ENCODE measurements around the gene STXBP6. TPM values are rescaled to one million over a fixed set of nuclear protein-coding genes. Genes with fewer than 3 reads are reported as not detected.

Gene STXBP6
- total and polyA plus RNA-seq, 12 donors, result 0.06 to 3.7 (median 0.68) TPM

- H3K27me3 ChIP-seq, result no peaks in the 10 kb centered on the region
- H3K4me1 ChIP-seq (replicated peaks in 1 of 2), result peaks cover 7% of the 10 kb centered on the region in 2 donors
- H3K27ac ChIP-seq, result no peak overlapping the region
- 76 to 82% (median 79%) methylated on average over 3 of the region's 3 CpGs for WGBS, 4 donors
- peaks cover 0 to 1% (median 0%) of the 10 kb centered on the region in 3 donors for H3K9me3 ChIP-seq (replicated peaks in 1 of 3)
- H3K4me3 ChIP-seq, result no peak overlapping the region
- no peak for DNase-seq
- intact Hi-C loops (cut with DNase I), result no loop called here
- TF ChIP-seq CTCF (IDR thresholded peaks at IDR 0.05), result no peak
- TF ChIP-seq POLR2A (IDR thresholded peaks at IDR 0.05), result no peak
- H3K36me3 ChIP-seq (replicated peaks in 1 of 2), result no peaks in the 10 kb centered on the region
These were observed 164.5 kb downstream of the STXBP6 start for GRCh38 chr14:24885410-24885913.

GRCh38 chr14:24883576-24883975 is 166.4 kb downstream of the STXBP6 start:
- Histone ChIP-seq H3K27me3 (no peaks in the 10 kb centered on the region), H3K36me3 (replicated peaks in 1 of 2) (no peaks in the 10 kb centered on the region), H3K27ac (no peak overlapping the region), H3K9me3 (replicated peaks in 1 of 3) (no peaks in the 10 kb centered on the region), H3K4me3 (no peak overlapping the region), H3K4me1 (replicated peaks in 1 of 2) (peaks cover 9 to 12% of the 10 kb centered on the region in 2 donors)
- no peak for TF ChIP-seq POLR2A (IDR thresholded peaks at IDR 0.05)
- TF ChIP-seq CTCF (IDR thresholded peaks at IDR 0.05), result no peak
- DNase-seq, result no peak
- intact Hi-C loops (cut with DNase I), result no loop called here
- 86 to 94% (median 89%) methylated on average over 2 of the region's 2 CpGs for WGBS, 4 donors

- no peak for TF ChIP-seq POLR2A (IDR thresholded peaks at IDR 0.05)
- no peak for TF ChIP-seq CTCF (IDR thresholded peaks at IDR 0.05)
- no peaks in the 10 kb centered on the region for H3K27me3 ChIP-seq
- DNase-seq, result no peak
- H3K9me3 ChIP-seq (replicated peaks in 1 of 3), result no peaks in the 10 kb centered on the region
- no peak overlapping the region for H3K4me3 ChIP-seq
- H3K4me1 ChIP-seq (replicated peaks in 1 of 2), result peaks cover 9 to 12% of the 10 kb centered on the region in 2 donors
- intact Hi-C loops (cut with DNase I), result no loop called here
- no peaks in the 10 kb centered on the region for H3K36me3 ChIP-seq (replicated peaks in 1 of 2)
- H3K27ac ChIP-seq, result peak overlapping the region in 3 of 5 donors; percentile 0 to 32 (median 32)
- WGBS, 4 donors, result 76 to 92% (median 88%) methylated on average over 2 of the region's 2 CpGs
These were observed 168.6 kb downstream of the STXBP6 start for GRCh38 chr14:24881116-24881893.

GRCh38 chr14:24880689-24881088 is 169.3 kb downstream of the STXBP6 start:
- no peaks in the 10 kb centered on the region for H3K36me3 ChIP-seq (replicated peaks in 1 of 2)
- 25 to 53% (median 45%) methylated on average over 4 of the region's 4 CpGs for WGBS, 4 donors
- peak overlapping the region in 3 of 5 donors; percentile 0 to 32 (median 32) for H3K27ac ChIP-seq
- no peaks in the 10 kb centered on the region for H3K9me3 ChIP-seq (replicated peaks in 1 of 3)
- H3K27me3 ChIP-seq, result no peaks in the 10 kb centered on the region
- peaks cover 9 to 12% of the 10 kb centered on the region in 2 donors for H3K4me1 ChIP-seq (replicated peaks in 1 of 2)
- DNase-seq, result peak in 4 of 7 donors; percentile 10 to 21 (median 14)
- H3K4me3 ChIP-seq, result no peak overlapping the region
- TF ChIP-seq CTCF (IDR thresholded peaks at IDR 0.05), result no peak
- TF ChIP-seq POLR2A (IDR thresholded peaks at IDR 0.05), result no peak
- intact Hi-C loops (cut with DNase I), result no loop called here
